ENCODE measurements around the gene NPLOC4. TPM values are rescaled to one million over a fixed set of nuclear protein-coding genes. Genes with fewer than 3 reads are reported as not detected.
A peak's percentile ranks its signal among the peaks of the same experiment; 100 is the strongest.

NPLOC4 gene
- total RNA-seq, 1 donor from 2014 or later: 86.4 TPM

- DNase-seq (no peak), ATAC-seq (peak; percentile 8)
- intact Hi-C loops (cut with micrococcal nuclease): no loop called here
These were observed 28.5 kb upstream of the NPLOC4 start for GRCh38 chr17:81665205-81666091.

- DNase-seq: no peak
- no peak for ATAC-seq
- intact Hi-C loops (cut with micrococcal nuclease): no loop called here
These were observed 27.1 kb upstream of the NPLOC4 start for GRCh38 chr17:81664051-81664470.

GRCh38 chr17:81662002-81662401 lies 25.1 kb upstream of the NPLOC4 start:
- no peak for DNase-seq
- ATAC-seq: no peak
- intact Hi-C loops (cut with micrococcal nuclease): no loop called here

- intact Hi-C loops (cut with micrococcal nuclease): no loop called here
- ATAC-seq (no peak), DNase-seq (no peak)
These were observed 23.5 kb upstream of the NPLOC4 start for GRCh38 chr17:81660441-81660840.

- ATAC-seq: no peak
- intact Hi-C loops (cut with micrococcal nuclease): no loop called here
- DNase-seq: no peak
These were observed 22.1 kb upstream of the NPLOC4 start for GRCh38 chr17:81659038-81659437.

- intact Hi-C loops (cut with micrococcal nuclease): no loop called here
- DNase-seq (no peak), ATAC-seq (no peak)
These were observed 19.9 kb upstream of the NPLOC4 start for GRCh38 chr17:81656835-81657234.

- no peak for DNase-seq
- no peak for ATAC-seq
- intact Hi-C loops (cut with micrococcal nuclease): no loop called here
These were observed 19.3 kb upstream of the NPLOC4 start, which contains the start of gene PDE6G for GRCh38 chr17:81656118-81656743. Gene PDE6G (minus strand): TSS chr17:81656542. CDS start chr17:81653305, 3,237 bp downstream.

GRCh38 chr17:81655378-81656117 lies 18.6 kb upstream of the NPLOC4 start:
- intact Hi-C loops (cut with micrococcal nuclease): no loop called here
- DNase-seq (no peak), ATAC-seq (no peak)

GRCh38 chr17:81652906-81653771 lies 16.2 kb upstream of the NPLOC4 start:
- DNase-seq: no peak

GRCh38 chr17:81651692-81652091 lies 14.8 kb upstream of the NPLOC4 start:
- ATAC-seq (no peak), DNase-seq (no peak)
- intact Hi-C loops (cut with micrococcal nuclease): no loop called here

More at GRCh38 chr17:81652906-81653771, 16.2 kb upstream of the NPLOC4 start:
- intact Hi-C loops (cut with micrococcal nuclease): no loop called here
- no peak for ATAC-seq

- intact Hi-C loops (cut with micrococcal nuclease): no loop called here
- DNase-seq: no peak
- no peak for ATAC-seq
These were observed 14.0 kb upstream of the NPLOC4 start for GRCh38 chr17:81650951-81651350.

GRCh38 chr17:81648707-81649085 lies 11.8 kb upstream of the NPLOC4 start:
- intact Hi-C loops (cut with micrococcal nuclease): no loop called here
- DNase-seq (no peak), ATAC-seq (no peak)

GRCh38 chr17:81648013-81648706 lies 11.2 kb upstream of the NPLOC4 start:
- DNase-seq (no peak), ATAC-seq (no peak)
- intact Hi-C loops (cut with micrococcal nuclease): no loop called here

GRCh38 chr17:81647640-81648012 lies 10.7 kb upstream of the NPLOC4 start:
- no peak for DNase-seq
- intact Hi-C loops (cut with micrococcal nuclease): no loop called here
- ATAC-seq: no peak

- DNase-seq (no peak), ATAC-seq (no peak)
- intact Hi-C loops (cut with micrococcal nuclease): no loop called here
These were observed 10.1 kb upstream of the NPLOC4 start for GRCh38 chr17:81646869-81647600.

GRCh38 chr17:81644976-81645952 lies 8.4 kb upstream of the NPLOC4 start:
- DNase-seq: no peak
- intact Hi-C loops (cut with micrococcal nuclease): no loop called here
- no peak for ATAC-seq

- DNase-seq (no peak), ATAC-seq (no peak)
- intact Hi-C loops (cut with micrococcal nuclease): no loop called here
These were observed 7.6 kb upstream of the NPLOC4 start for GRCh38 chr17:81644496-81644895.
